HepG2 (cell line): ENCODE measurements around the gene ZDHHC6. TPM values are rescaled to one million over a fixed set of nuclear protein-coding genes. Genes with fewer than 3 reads are reported as not detected.

Source experiments
- BRD4 ChIP-seq: sonication (generic); formaldehyde crosslinking; IDR thresholded peaks from 2 replicates; pipeline ENCODE4 v1.4.0; 2020; ENCODE audit warnings: missing genetic modification reagents
- GFI1 ChIP-seq: sonication (generic); formaldehyde crosslinking; IDR thresholded peaks from 2 replicates; pipeline ENCODE4 v1.5.0; 2020; ENCODE audit warnings: missing genetic modification reagents, mild to moderate bottlenecking, borderline replicate concordance
- HHEX ChIP-seq: IDR thresholded peaks from 2 replicates; pipeline ENCODE4 v1.6.1; 2016; ENCODE audit warnings: control low read depth
- MLLT10 ChIP-seq: sonication (generic); formaldehyde crosslinking; IDR thresholded peaks from 2 replicates; pipeline ENCODE4 v1.4.0; 2020; ENCODE audit warnings: missing genetic modification reagents
- NFYC ChIP-seq: IDR thresholded peaks from 2 replicates; pipeline ENCODE4 v1.6.1; 2016; ENCODE audit warnings: missing genetic modification reagents, missing compliant biosample characterization
- PAX8 ChIP-seq: sonication (generic); formaldehyde crosslinking; IDR thresholded peaks from 2 replicates; pipeline ENCODE4 v1.8.0; 2022; ENCODE audit warnings: mild to moderate bottlenecking, missing genetic modification reagents, borderline replicate concordance
- RBM22 ChIP-seq: fragments of 200-400 bp; formaldehyde crosslinking; optimal IDR thresholded peaks from 2 replicates; pipeline ENCODE3; 2017; ENCODE audit warnings: mild to moderate bottlenecking, low read length, moderate library complexity
- ZC3H4 ChIP-seq: sonication (generic); formaldehyde crosslinking; IDR thresholded peaks from 2 replicates; pipeline ENCODE4 v1.4.0; 2020; ENCODE audit warnings: missing genetic modification reagents, borderline replicate concordance
- ZNF678 ChIP-seq: sonication (generic); formaldehyde crosslinking; IDR thresholded peaks from 2 replicates; pipeline ENCODE4 v1.4.0; 2020; ENCODE audit warnings: mild to moderate bottlenecking, missing genetic modification reagents
- ZSCAN22 ChIP-seq: sonication (generic); formaldehyde crosslinking; IDR thresholded peaks from 2 replicates; pipeline ENCODE4 v1.4.0; 2020; ENCODE audit warnings: mild to moderate bottlenecking, missing genetic modification reagents
- polyA plus RNA-seq, 8 experiments: library from polyadenylated mRNA; depleted of rRNA in 3 of 8; stranded (reverse) in 7 of 8; unstranded in 1 of 8; fragments of >200 nt; fragmentation: Illumina TruSeq in 4 of 8; extraction: Trizol in 4 of 8; gene quantifications; 2 replicates each; pipeline versions ENCODE4 v1.2.1 to v1.2.3, GENCODE V29; 2011 to 2016; ENCODE audit warnings: low read depth in 4 of 8, missing spikeins in 1 of 8, mixed read lengths in 1 of 8; ENCODE audit not compliant: insufficient read depth in 1 of 8
- total RNA-seq, 5 experiments: library from RNA; depleted of rRNA; stranded (reverse); fragments of >200 nt; fragmentation: Illumina TruSeq; extraction: Trizol; gene quantifications; 2 replicates each; pipeline ENCODE4 v1.2.3, GENCODE V29; 2016; ENCODE audit warnings: low read depth in 1 of 5
- TF ChIP-seq, protein P1 (sequence below): fragments of 450-650 bp; IDR thresholded peaks from 2 replicates; pipeline ENCODE4 v1.6.1; 2016
- TF ChIP-seq, protein P2 (sequence below): sonication (generic); formaldehyde crosslinking; IDR thresholded peaks from 2 replicates; pipeline ENCODE4 v1.5.1; 2020; ENCODE audit warnings: missing genetic modification reagents, mild to moderate bottlenecking, borderline replicate concordance
- TF ChIP-seq, protein P3 (sequence below): sonication (generic); formaldehyde crosslinking; conservative IDR thresholded peaks from 2 replicates; pipeline ENCODE4 v1.4.0; 2020; ENCODE audit warnings: missing genetic modification reagents
- TF ChIP-seq, protein P4 (sequence below): sonication (generic); formaldehyde crosslinking; IDR thresholded peaks from 2 replicates; pipeline ENCODE4 v1.4.0; 2020; ENCODE audit warnings: mild to moderate bottlenecking, missing genetic modification reagents, borderline replicate concordance
- TF ChIP-seq, protein P5 (sequence below): sonication (generic); formaldehyde crosslinking; IDR thresholded peaks from 2 replicates; pipeline ENCODE4 v1.4.0; 2020; ENCODE audit warnings: mild to moderate bottlenecking, low read depth, missing genetic modification reagents
- TF ChIP-seq, protein P6 (sequence below): sonication (generic); formaldehyde crosslinking; conservative IDR thresholded peaks from 2 replicates; pipeline ENCODE4 v1.8.0; 2022; ENCODE audit warnings: low read depth, missing genetic modification reagents

The ZDHHC6 gene
- total and polyA plus RNA-seq, 2 of the 13 experiments (the other 11 are each of a cell fraction or from before 2014, with no cell fraction given), result 20.9 to 49.4 TPM

DNA sequence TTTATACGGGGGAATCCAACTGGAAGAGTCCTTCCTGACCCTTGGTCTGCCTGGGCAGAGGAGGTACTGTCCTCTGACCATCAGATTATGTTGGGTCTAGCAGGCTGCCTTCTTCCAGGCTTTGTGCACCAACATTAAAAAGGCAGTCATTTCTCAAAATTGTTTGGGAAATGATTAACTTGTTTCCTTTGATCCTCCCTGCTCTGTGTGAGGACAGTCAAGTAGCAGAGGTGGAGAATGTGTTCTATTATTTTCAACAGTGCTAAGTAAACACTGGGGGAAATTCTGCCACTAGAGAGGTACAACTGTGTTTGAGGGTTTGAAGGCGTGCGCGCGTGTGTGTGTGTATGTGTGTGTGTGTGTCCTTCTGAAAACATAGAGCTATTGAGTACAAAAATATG lies 52.2 kb downstream of the ZDHHC6 start (continued):
- TF ChIP-seq, protein P1, sequence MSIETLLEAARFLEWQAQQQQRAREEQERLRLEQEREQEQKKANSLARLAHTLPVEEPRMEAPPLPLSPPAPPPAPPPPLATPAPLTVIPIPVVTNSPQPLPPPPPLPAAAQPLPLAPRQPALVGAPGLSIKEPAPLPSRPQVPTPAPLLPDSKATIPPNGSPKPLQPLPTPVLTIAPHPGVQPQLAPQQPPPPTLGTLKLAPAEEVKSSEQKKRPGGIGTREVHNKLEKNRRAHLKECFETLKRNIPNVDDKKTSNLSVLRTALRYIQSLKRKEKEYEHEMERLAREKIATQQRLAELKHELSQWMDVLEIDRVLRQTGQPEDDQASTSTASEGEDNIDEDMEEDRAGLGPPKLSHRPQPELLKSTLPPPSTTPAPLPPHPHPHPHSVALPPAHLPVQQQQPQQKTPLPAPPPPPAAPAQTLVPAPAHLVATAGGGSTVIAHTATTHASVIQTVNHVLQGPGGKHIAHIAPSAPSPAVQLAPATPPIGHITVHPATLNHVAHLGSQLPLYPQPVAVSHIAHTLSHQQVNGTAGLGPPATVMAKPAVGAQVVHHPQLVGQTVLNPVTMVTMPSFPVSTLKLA, result peak; percentile 52; the same call in 1 of the 2 replicates
- TF ChIP-seq PAX8 (CRISPR knock-in tag), result no peak
- TF ChIP-seq HHEX (CRISPR knock-in tag), result peak; percentile 88
- no peak for TF ChIP-seq MLLT10 (CRISPR knock-in tag)
- TF ChIP-seq ZNF678 (CRISPR knock-in tag), result no peak
- peak; percentile 99 for TF ChIP-seq ZSCAN22 (CRISPR knock-in tag)
- TF ChIP-seq, protein P2, sequence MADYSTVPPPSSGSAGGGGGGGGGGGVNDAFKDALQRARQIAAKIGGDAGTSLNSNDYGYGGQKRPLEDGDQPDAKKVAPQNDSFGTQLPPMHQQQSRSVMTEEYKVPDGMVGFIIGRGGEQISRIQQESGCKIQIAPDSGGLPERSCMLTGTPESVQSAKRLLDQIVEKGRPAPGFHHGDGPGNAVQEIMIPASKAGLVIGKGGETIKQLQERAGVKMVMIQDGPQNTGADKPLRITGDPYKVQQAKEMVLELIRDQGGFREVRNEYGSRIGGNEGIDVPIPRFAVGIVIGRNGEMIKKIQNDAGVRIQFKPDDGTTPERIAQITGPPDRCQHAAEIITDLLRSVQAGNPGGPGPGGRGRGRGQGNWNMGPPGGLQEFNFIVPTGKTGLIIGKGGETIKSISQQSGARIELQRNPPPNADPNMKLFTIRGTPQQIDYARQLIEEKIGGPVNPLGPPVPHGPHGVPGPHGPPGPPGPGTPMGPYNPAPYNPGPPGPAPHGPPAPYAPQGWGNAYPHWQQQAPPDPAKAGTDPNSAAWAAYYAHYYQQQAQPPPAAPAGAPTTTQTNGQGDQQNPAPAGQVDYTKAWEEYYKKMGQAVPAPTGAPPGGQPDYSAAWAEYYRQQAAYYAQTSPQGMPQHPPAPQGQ (CRISPR knock-in tag), result 0 out of 2 replicates have a peak, but pooled peaks have one; percentile 39
- TF ChIP-seq GFI1 (CRISPR knock-in tag), result peak; percentile 93
- TF ChIP-seq RBM22, result no peak
- TF ChIP-seq, protein P3, sequence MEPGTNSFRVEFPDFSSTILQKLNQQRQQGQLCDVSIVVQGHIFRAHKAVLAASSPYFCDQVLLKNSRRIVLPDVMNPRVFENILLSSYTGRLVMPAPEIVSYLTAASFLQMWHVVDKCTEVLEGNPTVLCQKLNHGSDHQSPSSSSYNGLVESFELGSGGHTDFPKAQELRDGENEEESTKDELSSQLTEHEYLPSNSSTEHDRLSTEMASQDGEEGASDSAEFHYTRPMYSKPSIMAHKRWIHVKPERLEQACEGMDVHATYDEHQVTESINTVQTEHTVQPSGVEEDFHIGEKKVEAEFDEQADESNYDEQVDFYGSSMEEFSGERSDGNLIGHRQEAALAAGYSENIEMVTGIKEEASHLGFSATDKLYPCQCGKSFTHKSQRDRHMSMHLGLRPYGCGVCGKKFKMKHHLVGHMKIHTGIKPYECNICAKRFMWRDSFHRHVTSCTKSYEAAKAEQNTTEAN (CRISPR knock-in tag), result peak; percentile 100
- peak; percentile 40; the same call in 1 of the 2 replicates for TF ChIP-seq NFYC (CRISPR knock-in tag)
- TF ChIP-seq, protein P4, sequence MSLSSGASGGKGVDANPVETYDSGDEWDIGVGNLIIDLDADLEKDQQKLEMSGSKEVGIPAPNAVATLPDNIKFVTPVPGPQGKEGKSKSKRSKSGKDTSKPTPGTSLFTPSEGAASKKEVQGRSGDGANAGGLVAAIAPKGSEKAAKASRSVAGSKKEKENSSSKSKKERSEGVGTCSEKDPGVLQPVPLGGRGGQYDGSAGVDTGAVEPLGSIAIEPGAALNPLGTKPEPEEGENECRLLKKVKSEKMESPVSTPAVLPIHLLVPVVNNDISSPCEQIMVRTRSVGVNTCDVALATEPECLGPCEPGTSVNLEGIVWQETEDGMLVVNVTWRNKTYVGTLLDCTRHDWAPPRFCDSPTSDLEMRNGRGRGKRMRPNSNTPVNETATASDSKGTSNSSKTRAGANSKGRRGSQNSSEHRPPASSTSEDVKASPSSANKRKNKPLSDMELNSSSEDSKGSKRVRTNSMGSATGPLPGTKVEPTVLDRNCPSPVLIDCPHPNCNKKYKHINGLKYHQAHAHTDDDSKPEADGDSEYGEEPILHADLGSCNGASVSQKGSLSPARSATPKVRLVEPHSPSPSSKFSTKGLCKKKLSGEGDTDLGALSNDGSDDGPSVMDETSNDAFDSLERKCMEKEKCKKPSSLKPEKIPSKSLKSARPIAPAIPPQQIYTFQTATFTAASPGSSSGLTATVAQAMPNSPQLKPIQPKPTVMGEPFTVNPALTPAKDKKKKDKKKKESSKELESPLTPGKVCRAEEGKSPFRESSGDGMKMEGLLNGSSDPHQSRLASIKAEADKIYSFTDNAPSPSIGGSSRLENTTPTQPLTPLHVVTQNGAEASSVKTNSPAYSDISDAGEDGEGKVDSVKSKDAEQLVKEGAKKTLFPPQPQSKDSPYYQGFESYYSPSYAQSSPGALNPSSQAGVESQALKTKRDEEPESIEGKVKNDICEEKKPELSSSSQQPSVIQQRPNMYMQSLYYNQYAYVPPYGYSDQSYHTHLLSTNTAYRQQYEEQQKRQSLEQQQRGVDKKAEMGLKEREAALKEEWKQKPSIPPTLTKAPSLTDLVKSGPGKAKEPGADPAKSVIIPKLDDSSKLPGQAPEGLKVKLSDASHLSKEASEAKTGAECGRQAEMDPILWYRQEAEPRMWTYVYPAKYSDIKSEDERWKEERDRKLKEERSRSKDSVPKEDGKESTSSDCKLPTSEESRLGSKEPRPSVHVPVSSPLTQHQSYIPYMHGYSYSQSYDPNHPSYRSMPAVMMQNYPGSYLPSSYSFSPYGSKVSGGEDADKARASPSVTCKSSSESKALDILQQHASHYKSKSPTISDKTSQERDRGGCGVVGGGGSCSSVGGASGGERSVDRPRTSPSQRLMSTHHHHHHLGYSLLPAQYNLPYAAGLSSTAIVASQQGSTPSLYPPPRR, result peak; percentile 97
- TF ChIP-seq, protein P5, sequence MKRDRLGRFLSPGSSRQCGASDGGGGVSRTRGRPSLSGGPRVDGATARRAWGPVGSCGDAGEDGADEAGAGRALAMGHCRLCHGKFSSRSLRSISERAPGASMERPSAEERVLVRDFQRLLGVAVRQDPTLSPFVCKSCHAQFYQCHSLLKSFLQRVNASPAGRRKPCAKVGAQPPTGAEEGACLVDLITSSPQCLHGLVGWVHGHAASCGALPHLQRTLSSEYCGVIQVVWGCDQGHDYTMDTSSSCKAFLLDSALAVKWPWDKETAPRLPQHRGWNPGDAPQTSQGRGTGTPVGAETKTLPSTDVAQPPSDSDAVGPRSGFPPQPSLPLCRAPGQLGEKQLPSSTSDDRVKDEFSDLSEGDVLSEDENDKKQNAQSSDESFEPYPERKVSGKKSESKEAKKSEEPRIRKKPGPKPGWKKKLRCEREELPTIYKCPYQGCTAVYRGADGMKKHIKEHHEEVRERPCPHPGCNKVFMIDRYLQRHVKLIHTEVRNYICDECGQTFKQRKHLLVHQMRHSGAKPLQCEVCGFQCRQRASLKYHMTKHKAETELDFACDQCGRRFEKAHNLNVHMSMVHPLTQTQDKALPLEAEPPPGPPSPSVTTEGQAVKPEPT (CRISPR knock-in tag), result no peak
- TF ChIP-seq BRD4, result no peak
- TF ChIP-seq ZC3H4 (CRISPR knock-in tag), result no peak
- TF ChIP-seq, protein P6, sequence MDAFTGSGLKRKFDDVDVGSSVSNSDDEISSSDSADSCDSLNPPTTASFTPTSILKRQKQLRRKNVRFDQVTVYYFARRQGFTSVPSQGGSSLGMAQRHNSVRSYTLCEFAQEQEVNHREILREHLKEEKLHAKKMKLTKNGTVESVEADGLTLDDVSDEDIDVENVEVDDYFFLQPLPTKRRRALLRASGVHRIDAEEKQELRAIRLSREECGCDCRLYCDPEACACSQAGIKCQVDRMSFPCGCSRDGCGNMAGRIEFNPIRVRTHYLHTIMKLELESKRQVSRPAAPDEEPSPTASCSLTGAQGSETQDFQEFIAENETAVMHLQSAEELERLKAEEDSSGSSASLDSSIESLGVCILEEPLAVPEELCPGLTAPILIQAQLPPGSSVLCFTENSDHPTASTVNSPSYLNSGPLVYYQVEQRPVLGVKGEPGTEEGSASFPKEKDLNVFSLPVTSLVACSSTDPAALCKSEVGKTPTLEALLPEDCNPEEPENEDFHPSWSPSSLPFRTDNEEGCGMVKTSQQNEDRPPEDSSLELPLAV (CRISPR knock-in tag), result no peak
